ENCODE measurements around the gene EHD1.
A peak's percentile ranks its signal among the peaks of the same experiment; 100 is the strongest.
"Not testable (repeated sequence)": the region's sequence is repeated elsewhere in the genome, so short reads cannot be mapped to it uniquely, and the experiment has no call there.

EHD1 gene

DNA sequence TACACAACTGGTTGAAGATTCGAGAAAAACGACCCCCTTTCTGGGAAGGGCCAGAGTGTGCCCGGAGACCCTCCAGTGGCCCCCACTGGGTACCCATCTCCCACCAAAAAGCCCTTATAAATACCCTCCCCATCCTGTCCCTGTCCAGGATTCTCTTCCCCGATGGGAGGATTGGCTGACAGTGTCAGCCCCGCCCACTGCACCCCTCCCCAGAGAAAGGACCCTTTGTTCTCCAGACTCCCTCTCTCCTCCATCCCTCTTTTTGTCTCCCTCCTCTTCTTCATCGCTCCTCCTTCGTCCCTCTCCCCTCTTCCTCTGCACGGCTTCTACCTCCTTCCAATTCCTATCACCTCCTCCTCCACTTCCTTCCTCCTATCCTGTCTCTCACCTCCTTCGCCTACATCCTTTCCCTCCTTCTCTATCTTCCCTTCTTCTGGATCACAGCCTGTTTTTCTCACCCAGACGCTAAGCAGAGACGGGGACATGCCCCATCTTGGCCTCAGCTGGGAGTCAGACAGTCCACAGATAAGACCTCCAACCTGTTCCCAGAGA lies 54.8 kb downstream of the EHD1 start:
- no peak for DNase-seq

DNA sequence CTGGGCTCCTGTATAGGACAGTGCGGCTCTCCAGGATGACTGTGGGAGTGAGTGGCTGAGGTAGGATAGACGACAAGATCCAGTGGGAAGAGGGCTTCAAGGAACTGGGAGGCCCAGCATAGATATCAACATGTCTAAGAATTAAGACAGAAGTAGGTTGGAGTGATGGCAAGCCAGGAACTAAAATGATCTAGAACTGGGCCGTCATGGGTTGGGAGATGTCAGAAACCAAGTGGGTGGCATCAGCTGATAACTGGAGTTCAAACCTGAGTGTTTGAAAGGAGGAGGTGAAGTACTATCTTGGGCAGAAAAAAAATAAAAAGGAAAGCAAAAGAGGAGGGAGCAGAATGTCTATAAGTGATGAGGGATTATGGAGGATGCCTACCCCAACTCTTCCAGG lies 60.9 kb downstream of the EHD1 start:
- no peak for DNase-seq

DNA sequence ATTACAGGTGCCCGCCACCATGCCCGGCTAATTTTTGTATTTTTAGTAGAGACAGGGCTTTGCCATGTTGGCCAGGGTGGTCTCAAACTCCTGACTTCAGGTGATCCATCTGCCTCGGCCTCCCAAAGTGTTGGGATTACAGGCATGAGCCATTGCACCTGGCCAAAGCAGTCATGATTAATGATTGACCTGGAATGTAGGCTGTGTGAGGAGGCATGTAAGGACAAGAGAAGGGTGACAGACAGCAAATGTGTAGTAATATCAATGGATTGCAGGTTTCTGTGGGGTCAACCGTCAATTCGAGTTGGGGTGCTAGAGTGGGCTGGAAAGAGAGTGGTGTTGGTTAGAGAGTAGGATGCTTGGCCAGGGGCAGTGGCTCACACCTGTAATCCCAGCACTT lies 63.0 kb downstream of the EHD1 start:
- DNase-seq, result not testable (repeated sequence)

DNA sequence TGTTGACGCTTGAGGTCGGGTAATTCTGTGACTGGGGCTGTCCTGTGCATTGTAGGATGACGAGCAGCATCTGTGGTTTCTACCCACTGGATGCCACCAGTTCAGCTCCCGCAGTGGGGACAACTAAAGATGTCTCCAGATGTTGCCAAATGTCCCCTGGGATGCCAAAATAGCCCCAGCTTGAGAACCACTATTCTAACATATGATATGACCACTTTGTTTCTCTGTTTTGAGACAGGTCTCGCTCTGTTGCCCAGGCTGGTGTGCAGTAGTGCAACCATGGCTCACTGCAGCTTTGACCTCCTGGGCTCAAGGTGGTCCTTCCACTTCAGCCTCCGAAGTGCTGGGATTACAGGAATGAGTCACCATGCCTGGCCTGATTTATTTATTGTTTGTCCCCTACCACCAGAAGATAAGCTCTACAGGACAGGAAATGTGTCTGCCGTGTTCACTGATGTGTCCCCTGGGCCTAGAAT lies 63.7 kb downstream of the EHD1 start:
- DNase-seq, result no peak

DNA sequence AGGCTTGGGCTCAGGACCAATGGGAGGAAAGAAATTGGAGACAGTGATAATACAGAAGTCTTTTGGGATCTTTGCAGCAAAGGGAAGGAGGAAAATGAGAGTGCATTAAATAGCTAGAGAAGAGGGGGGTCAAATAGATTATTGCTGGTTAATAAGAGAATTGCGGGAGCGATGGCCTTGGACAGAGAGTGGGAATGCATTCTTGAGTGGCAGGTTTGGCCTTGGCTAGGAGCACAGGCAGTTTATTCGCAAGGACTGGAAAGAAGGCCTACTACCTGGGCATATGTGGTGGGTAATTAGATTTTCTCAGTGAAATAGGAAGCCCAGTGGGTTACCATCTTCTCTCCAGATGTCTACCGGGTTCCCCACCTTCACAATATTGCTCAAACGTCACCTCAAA lies 64.6 kb downstream of the EHD1 start:
- DNase-seq, result no peak

DNA sequence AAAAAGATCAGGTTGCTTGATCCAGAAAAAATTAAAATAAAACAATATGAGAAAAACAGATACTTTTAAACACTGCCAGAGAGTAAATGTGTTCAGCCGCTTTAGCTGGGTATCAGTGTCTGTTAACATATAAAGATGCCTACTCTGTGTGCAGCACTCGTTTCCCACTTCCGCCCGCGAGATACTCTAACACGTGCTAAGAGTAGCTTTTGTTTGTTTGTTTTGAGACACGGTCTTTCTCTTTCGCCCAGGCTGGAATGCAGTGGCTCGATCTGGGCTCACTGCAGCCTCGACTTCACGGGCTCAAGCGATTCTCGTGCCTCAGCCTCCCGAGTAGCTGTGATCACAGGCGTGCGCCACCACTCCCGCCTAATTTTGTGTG lies 67.5 kb downstream of the EHD1 start:
- DNase-seq, result no peak

DNA sequence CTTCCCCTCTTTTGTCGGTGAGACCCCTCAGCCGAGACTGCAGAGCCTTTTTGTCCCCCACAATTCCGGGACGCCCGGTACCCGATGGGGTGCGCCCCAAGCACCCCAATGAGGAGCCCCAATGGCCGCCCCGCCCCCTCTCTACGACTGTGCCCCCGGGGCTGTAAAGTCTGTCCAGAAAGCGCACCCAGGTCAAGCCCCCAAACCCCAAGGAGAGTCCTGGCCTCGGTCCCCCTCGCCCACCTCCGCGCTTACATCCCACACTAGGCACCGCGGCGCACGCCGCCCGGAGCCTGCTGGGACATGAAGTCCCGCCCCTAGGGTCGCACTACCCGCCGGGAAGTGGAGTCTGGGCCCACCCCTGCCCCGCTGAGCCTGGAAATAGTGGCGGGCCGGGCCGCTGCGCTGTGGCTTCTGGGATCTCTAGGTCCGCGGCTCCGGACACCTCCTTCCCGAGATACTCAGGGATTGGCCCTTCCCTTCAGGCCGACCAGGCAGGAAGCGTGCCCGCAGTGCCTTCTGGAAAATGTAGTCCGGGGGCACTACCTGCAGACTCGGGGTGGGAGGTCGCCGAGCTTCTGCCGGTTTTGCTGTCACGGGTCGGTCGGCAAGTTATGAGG lies 68.0 kb downstream of the EHD1 start, which contains the start of gene MEN1:
TSS of gene MEN1 (minus strand) at position 281 of the 620 bp plus-strand sequence. CDS start 442 bp downstream, outside the sequence.
- peak; percentile 97 for DNase-seq

DNA sequence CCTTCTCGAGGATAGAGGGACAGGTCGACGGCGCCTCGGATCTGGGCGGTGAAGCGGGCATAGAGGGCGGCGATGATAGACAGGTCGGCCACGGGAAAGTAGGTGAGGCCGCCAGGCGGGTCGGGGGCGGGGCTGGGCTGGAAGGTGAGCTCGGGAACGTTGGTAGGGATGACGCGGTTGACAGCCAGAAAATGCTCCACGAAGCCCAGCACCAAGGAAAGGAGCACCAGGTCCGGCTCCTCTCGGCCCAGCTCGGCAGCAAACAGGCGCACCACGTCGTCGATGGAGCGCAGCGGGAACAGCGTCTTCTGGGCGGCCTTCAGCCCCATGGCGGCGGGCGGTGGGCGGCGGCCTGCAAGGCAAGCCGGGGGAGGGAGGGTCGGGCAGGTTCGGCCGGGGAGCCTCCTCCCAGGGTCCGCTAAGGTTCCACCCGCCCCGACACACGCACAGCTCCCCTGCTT lies 68.6 kb downstream of the EHD1 start:
- peak; percentile 45 for DNase-seq

DNA sequence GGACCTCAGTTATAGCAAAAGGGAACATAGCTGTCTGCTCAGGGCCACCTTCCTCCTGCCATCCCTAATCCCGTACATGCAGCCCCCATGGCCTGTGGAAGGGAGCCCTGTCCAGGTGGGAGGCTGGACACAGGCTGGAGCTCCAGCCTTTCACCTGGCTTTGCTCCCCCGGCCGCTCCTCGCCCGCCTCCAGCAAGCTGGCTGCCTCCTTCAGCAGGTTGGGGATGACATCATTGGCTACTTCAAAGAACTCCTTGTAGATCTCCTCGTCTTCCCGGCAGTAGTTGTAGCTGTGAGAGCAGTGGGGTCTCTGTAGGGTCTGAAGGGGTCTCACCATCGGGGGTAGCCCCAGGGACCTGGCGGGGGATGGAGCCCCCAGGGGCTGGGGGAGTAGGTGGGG lies 72.9 kb downstream of the EHD1 start:
- DNase-seq, result no peak

DNA sequence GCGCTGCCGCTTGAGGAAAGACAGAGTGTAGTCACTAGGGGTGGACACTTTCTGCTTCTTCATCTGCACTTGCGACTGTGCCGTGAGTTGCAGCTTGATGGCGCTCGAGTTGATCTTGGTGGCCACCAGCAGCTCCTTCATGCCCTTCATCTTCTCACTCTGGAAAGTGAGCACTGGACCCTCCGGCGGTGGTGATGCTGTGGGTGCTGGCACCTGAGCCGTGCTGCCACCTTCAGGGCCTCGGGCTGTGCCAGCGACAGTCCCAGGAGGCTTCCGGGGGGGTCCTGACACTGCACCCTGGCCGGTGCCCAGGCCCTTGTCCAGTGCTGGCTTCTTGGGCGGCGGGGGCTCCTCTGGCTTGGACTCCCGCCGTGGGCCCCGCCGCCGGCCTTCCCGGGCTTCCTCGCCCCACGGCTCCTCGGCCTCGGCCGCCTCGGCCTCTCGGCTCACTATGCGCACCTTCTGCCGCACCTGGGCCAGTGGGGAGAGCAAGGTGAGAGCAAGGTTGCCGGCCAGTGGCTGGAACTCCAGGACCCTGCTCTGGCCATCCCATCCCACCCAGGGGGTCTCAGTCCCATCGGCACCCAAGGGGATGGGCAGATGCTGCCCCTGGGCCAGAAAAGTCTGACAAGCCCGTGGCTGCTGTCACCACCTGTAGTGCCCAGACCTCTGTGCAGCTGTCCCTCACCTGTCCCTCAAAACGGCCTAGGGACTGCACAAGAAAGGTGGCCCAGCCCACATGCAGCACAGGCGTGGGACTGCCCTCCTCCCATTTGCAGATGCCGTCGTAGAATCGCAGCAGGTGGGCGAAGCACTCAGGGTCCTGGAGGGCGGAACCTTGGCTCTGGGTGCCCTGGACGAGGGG lies 73.8 kb downstream of the EHD1 start:
- no peak for DNase-seq

DNA sequence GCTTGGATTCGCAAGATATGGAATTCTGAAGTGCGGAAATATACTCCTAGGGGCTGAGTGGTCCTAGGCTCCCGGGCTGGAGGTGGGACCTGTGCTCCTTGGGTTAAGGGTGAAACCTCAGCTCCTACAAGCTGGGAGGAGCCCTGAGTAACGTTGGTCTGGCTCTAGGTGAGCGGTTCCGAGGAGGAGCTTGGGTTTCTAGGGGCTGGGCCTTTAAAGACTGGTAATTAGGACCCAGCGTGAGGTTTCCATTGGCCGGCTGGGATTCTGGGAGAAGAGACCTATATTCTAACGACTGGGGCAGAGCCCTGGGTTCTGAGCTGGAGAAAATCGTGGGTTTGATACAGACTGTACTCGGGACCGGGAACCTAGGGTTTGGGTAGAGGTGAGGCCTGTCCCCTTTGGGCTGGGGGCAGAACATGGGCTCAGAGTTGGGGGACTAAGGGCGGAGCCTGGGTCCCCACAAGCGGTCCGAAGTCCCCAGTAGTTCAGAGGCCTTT lies 74.5 kb downstream of the EHD1 start:
- DNase-seq, result no peak

DNA sequence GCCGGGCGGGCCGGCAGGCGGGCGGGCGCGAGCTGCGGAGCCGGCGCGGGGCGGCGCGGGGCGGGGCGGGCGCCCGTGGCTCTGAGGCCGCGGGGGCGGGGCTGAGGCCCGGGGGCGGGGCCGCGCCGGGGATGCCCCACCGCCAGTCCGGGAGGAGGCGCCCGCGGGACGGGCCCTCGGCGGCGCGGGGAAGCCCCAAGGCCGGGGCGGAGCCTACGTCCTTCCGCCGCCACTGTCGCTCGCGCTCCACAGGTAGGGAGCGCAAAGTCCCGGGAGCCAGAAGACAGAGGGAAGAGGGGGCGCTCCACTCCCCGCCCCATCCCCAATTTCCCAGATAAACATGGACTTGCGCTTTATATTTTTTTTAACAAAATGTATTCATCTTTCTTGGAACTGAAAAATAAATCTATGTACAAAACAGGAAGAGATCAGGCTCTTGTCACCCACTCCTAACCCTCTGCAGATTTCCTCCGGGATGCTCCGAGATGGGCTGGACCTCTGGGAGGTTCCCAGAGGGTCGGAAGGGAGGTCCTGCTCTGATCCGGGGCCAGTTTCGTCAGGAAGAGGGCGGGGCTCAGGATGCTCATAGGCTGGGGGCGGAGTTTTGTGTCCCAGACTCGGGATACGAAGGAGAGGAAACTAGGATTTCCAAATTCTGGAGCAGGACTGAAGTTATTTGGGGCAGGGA lies 75.1 kb downstream of the EHD1 start, which contains the start of gene MAP4K2:
TSS of gene MAP4K2 (minus strand) at position 57 of the 688 bp plus-strand sequence. CDS start 65 bp downstream, outside the sequence.
- DNase-seq, result peak; percentile 80

DNA sequence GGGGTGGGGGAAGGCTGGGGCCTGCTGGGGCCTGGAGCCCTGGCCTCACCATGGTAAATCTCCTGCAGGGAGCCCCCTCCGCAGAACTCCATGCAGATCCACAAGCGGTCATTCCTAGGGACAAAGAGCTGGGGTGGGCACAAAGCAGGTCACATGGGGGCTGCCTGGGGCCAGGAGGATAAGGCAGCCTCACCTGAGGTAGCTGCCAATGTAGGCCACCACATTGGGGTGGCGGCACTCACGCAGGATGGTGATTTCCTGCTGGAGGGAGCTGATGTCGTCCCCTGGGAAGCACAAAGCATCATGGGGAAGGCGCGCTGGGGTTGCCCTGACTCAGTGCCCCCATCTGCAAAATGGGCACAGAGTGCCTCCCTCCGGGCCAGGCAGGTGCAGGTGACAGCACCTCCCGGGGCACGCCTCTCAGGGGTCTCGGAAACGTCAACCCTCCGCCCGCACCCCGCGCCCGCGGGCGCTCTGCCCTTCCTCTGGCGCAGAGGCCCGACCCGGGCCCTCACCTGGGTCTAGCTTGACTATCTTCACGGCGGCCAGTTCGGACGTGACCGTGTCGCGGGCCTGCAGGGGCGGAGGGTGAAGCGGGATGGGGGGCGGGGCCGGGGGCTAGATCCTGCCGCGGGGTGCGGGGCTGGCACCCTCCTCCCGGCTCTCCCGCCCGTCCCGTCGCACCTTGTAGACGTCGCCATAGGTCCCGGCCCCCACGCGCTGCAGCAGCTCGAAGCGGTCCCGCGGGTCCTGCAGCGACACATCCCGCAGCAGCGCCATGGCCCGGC lies 75.9 kb downstream of the EHD1 start:
- peak; percentile 41 for DNase-seq

Measured in retina (tissue), 1 donor.